Measurements from ENCODE around the gene SLC2A2.
A peak's percentile ranks its signal among the peaks of the same experiment; 100 is the strongest.

SLC2A2 gene

GRCh38 chr3:171026597-171027293 is at the start of gene SLC2A2:
Gene SLC2A2 (minus strand): TSS chr3:171026720. CDS start chr3:171026670, 50 bp downstream.
- DNase-seq = no peak

- no peak for DNase-seq
Observed at GRCh38 chr3:171072432-171072831, 45.9 kb upstream of the SLC2A2 start.

GRCh38 chr3:171068658-171069057 is 42.1 kb upstream of the SLC2A2 start:
- DNase-seq = no peak

GRCh38 chr3:171066206-171066605 is 39.7 kb upstream of the SLC2A2 start:
- DNase-seq = no peak

GRCh38 chr3:171065732-171066131 is 39.2 kb upstream of the SLC2A2 start:
- no peak for DNase-seq

GRCh38 chr3:171064461-171064860 is 37.9 kb upstream of the SLC2A2 start:
- DNase-seq = no peak

GRCh38 chr3:171061749-171062148 is 35.2 kb upstream of the SLC2A2 start:
- DNase-seq = no peak

- no peak for DNase-seq
Observed at GRCh38 chr3:171059978-171060377, 33.5 kb upstream of the SLC2A2 start.

- no peak for DNase-seq
Observed at GRCh38 chr3:171058873-171059603, 32.5 kb upstream of the SLC2A2 start.

GRCh38 chr3:171058058-171058457 is 31.5 kb upstream of the SLC2A2 start:
- DNase-seq = no peak

GRCh38 chr3:171057072-171057471 is 30.6 kb upstream of the SLC2A2 start:
- DNase-seq = no peak

- DNase-seq = no peak
Observed at GRCh38 chr3:171056528-171056927, 30.0 kb upstream of the SLC2A2 start.

GRCh38 chr3:171055336-171056178 is 29.0 kb upstream of the SLC2A2 start:
- DNase-seq = no peak

- no peak for DNase-seq
Observed at GRCh38 chr3:171054921-171055320, 28.4 kb upstream of the SLC2A2 start.

GRCh38 chr3:171054231-171054630 is 27.7 kb upstream of the SLC2A2 start:
- DNase-seq = no peak

GRCh38 chr3:171049861-171050444 is 23.4 kb upstream of the SLC2A2 start:
- DNase-seq = peak; percentile 32 to 38

GRCh38 chr3:171046760-171047159 is 20.2 kb upstream of the SLC2A2 start:
- DNase-seq = no peak

GRCh38 chr3:171044835-171045793 is 18.6 kb upstream of the SLC2A2 start:
- no peak for DNase-seq

GRCh38 chr3:171044384-171044783 is 17.9 kb upstream of the SLC2A2 start:
- no peak for DNase-seq

GRCh38 chr3:171039674-171040073 is 13.2 kb upstream of the SLC2A2 start:
- DNase-seq = no peak

- DNase-seq = no peak
Observed at GRCh38 chr3:171038342-171038741, 11.8 kb upstream of the SLC2A2 start.

GRCh38 chr3:171028779-171029232 is 2.3 kb upstream of the SLC2A2 start:
- DNase-seq = no peak

Measured in CD4-positive, alpha-beta T cell treated with Interleukin-4 for 1 hour (primary cell).